GM19351 (cell line): Measurements from ENCODE around the gene ARHGEF28.
A peak's percentile ranks its signal among the peaks of the same experiment; 100 is the strongest.

Source experiments
- ATAC-seq: cut with Tn5 transposase; IDR thresholded peaks from one replicate; pipeline ENCODE4 v1.9.1; 2021; ENCODE audit warnings: mild to moderate bottlenecking, moderate library complexity; ENCODE audit not compliant: unreplicated experiment

Gene ARHGEF28

GRCh38 chr5:73735032-73735734, 109.2 kb downstream of the ARHGEF28 start:
- no peak for ATAC-seq

GRCh38 chr5:73739650-73740049, 113.7 kb downstream of the ARHGEF28 start:
- ATAC-seq: no peak

- no peak for ATAC-seq
These were observed 114.3 kb downstream of the ARHGEF28 start for GRCh38 chr5:73740274-73740790.

- ATAC-seq: no peak
These were observed 117.2 kb downstream of the ARHGEF28 start for GRCh38 chr5:73743161-73743560.

GRCh38 chr5:73745836-73746235, 119.8 kb downstream of the ARHGEF28 start:
- no peak for ATAC-seq

GRCh38 chr5:73746608-73747007, 120.6 kb downstream of the ARHGEF28 start:
- ATAC-seq: no peak

- no peak for ATAC-seq
These were observed 121.8 kb downstream of the ARHGEF28 start for GRCh38 chr5:73747696-73748380.

GRCh38 chr5:73748510-73749400, 122.8 kb downstream of the ARHGEF28 start:
- ATAC-seq: no peak

GRCh38 chr5:73749485-73750270, 123.7 kb downstream of the ARHGEF28 start:
- ATAC-seq: no peak

- ATAC-seq: peak; percentile 61
These were observed 125.4 kb downstream of the ARHGEF28 start for GRCh38 chr5:73751254-73751914.

- ATAC-seq: no peak
These were observed 128.3 kb downstream of the ARHGEF28 start for GRCh38 chr5:73754254-73754653.

GRCh38 chr5:73757416-73757815, 131.4 kb downstream of the ARHGEF28 start:
- ATAC-seq: no peak

- ATAC-seq: no peak
These were observed 133.8 kb downstream of the ARHGEF28 start for GRCh38 chr5:73759771-73760170.

- no peak for ATAC-seq
These were observed 137.5 kb downstream of the ARHGEF28 start for GRCh38 chr5:73763300-73764032.

- no peak for ATAC-seq
These were observed 138.6 kb downstream of the ARHGEF28 start for GRCh38 chr5:73764586-73764985.

- ATAC-seq: no peak
These were observed 139.0 kb downstream of the ARHGEF28 start for GRCh38 chr5:73764996-73765395.

GRCh38 chr5:73766902-73767301, 140.9 kb downstream of the ARHGEF28 start:
- no peak for ATAC-seq

GRCh38 chr5:73770172-73771025, 144.4 kb downstream of the ARHGEF28 start:
- no peak for ATAC-seq
